Fibroblast of the aortic adventitia (primary cell): ENCODE data around the gene GTF2A1L. TPM values are rescaled to one million over a fixed set of nuclear protein-coding genes. Genes with fewer than 3 reads are reported as not detected.

Source experiments
- DNase-seq: peaks from one replicate; pipeline ENCODE4 v3.0.0-alpha.2; 2010; ENCODE audit warnings: low read depth
- H3K4me3 ChIP-seq: 2 replicates; pipeline ENCODE4 v1.5.1; 2011; ENCODE audit warnings: low read depth, mild to moderate bottlenecking, control low read depth, low read length, moderate library complexity
- CTCF ChIP-seq: IDR thresholded peaks from 2 replicates; pipeline ENCODE4 v1.5.1; 2011; ENCODE audit warnings: mild to moderate bottlenecking, low read length, control low read depth, inconsistent platforms; ENCODE audit not compliant: insufficient read depth
- total RNA-seq: library from RNA; depleted of rRNA; stranded (reverse); fragments of >200 nt; gene quantifications from 2 replicates; pipeline ENCODE4 v1.2.3, GENCODE V29; 2012; ENCODE audit warnings: low replicate concordance

Gene GTF2A1L
- total RNA-seq, 1 donor, result 5.0 TPM

DNA sequence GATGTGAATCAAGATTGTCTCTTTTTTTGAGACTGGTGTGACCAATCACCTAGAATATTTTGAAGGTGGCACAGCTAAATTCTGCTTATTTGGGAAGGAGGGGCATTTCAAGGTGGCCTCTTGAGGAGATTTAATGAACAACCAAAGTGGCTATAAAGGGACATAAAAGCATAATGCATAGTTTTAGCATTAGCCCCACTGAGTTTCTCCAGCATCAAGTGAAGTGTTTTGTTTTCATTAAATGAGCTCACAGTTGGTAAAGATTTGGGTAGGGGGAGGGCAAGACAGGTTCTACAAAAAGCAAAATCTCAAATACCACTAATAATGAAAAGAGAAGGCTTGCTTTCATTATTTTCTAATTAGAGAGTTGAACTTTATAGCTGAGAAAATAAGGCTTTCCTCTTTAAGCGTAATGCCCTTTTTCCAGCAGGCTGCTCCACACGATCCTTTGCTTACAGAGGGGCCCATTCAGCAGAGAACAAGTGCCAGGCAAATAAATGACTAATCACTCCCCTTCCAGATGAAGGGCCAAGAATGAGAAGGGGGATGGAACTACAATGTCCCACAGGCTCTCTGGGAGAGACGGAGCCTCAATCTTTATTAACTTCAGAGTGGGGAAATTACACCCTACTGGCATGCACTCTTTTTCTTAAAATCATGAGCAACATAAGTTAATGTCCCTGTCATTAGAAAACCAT is 102.0 kb downstream of the GTF2A1L start:
- DNase-seq, result no peak
- no peak for TF ChIP-seq CTCF
- no peak overlapping the region for H3K4me3 ChIP-seq

DNA sequence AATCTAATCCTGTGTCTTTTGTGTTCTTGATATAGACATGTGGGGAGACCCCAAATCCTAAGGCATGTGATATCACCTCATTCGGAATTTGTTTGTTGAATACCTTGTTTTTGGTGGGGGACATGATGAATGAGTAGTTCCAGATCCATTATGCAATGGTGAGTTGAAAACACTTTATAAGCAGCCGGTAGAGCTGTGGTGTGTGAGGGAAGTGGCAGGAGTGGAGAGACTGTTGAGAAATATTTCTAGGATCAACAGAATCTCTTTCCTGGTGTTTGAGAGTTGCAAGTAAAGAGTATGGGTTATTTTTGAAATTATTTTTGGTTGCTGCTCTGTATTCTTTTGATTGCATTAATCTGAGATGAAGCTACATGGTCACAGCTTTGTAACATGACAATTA is 103.5 kb downstream of the GTF2A1L start:
- no peak overlapping the region for H3K4me3 ChIP-seq
- DNase-seq, result no peak
- TF ChIP-seq CTCF, result no peak

DNA sequence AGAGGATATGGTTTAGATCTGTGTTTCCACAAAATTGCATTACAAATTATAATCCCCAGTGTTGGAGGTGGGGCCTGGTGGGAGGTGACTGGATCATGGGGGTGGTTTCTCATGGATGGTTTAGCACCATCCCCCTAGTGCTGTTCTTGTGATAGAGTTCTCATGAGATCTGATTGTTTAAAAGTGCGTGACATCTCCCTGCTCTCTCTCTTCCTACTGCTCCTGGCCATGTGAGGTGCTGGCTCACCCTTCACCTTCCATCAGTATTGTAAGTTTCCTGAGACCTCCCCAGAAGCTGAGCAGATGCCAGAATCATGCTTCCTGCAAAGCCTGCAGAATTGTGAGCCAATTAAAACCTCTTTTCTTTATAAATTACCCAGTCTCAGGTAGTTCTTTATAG is 104.7 kb downstream of the GTF2A1L start:
- no peak for DNase-seq
- H3K4me3 ChIP-seq, result no peak overlapping the region
- TF ChIP-seq CTCF, result no peak

GRCh38 chr2:48723129-48723528 is 105.5 kb downstream of the GTF2A1L start:
- TF ChIP-seq CTCF, result no peak
- H3K4me3 ChIP-seq, result no peak overlapping the region
- DNase-seq, result no peak

GRCh38 chr2:48724278-48724677 is 106.6 kb downstream of the GTF2A1L start:
- DNase-seq, result no peak
- no peak for TF ChIP-seq CTCF
- no peak overlapping the region for H3K4me3 ChIP-seq

DNA sequence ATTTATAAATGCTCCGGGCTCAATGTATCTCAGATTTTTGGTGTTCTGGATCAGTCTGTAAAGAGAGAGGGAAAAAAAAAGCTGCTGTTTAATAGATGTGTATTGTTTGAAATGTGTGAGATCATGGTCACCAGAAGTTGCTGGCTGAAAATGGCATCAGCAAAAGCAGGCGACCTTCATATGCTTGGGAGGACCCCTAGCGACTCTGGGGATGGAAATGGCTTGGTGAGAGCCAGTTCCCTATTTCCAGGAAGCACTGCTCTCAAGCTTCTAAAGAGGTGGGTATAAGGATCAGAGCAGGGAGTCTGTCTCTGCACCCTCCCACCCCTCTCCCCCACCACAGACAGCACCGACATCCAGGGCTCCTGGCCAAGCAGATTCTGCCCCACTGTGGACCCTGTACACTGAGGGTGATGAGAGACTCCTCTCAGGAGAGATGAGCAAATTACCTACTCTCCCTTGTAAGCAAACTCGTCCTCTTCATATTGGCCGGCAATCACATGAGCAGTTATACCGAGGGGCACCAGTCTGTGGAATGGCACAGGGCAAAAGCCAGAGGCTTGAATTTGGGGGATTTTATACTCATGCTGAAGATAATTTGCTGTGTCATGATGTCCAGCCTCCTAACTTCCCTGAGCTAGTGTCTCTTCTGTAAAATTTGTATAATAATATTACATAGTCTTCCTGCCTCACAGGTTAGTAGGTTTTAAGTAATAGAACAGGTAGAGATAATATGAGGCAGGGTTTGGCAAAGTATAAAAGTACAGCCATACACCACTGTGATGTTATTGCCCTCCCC is 108.2 kb downstream of the GTF2A1L start:
- no peak for TF ChIP-seq CTCF
- DNase-seq, result no peak
- no peak overlapping the region for H3K4me3 ChIP-seq
